ENCODE results near the gene SAMD10. TPM values are rescaled to one million over a fixed set of nuclear protein-coding genes. Genes with fewer than 3 reads are reported as not detected.

The SAMD10 gene
- total and polyA plus RNA-seq, 4 donors, result 0.74 to 3.4 (median 2.1) TPM

- peak; percentile 30 for TF ChIP-seq REST (IDR thresholded peaks at IDR 0.05)
- no peak for TF ChIP-seq GABPA (IDR thresholded peaks at IDR 0.05 in 1 of 2, conservative IDR thresholded peaks at IDR 0.05 in 1 of 2)
- TF ChIP-seq FOXA1 (IDR thresholded peaks at IDR 0.05), result no peak
- TF ChIP-seq NR2F2 (IDR thresholded peaks at IDR 0.05), result no peak
- peak; percentile 94 for TF ChIP-seq SP1 (IDR thresholded peaks at IDR 0.05)
- TF ChIP-seq FOXA2 (IDR thresholded peaks at IDR 0.05), result peak; percentile 25
- no peak for TF ChIP-seq ATF3 (IDR thresholded peaks at IDR 0.05)
- TF ChIP-seq RAD21 (IDR thresholded peaks at IDR 0.05), result no peak
- TF ChIP-seq JUND (IDR thresholded peaks at IDR 0.05), result peak in 1 of 2 donors; percentile 69
- TF ChIP-seq RXRA (IDR thresholded peaks at IDR 0.05), result peak; percentile 63 to 93
- TF ChIP-seq HNF4G (IDR thresholded peaks at IDR 0.05), result peak; percentile 71
- peak; percentile 70 for TF ChIP-seq YY1 (IDR thresholded peaks at IDR 0.05)
- TF ChIP-seq TAF1 (conservative IDR thresholded peaks at IDR 0.05), result peak; percentile 37
Observed at GRCh38 chr20:64024141-64024990, 44.9 kb upstream of the SAMD10 start (continued).

GRCh38 chr20:64023361-64024140, 44.1 kb upstream of the SAMD10 start:
- H3K27me3 ChIP-seq (ENCODE audit: control insufficient read depth in 4 of 4, insufficient read depth in 4 of 4, low read length in 3 of 4), result no peaks in the 10 kb centered on the region
- H3K4me3 ChIP-seq (ENCODE audit: low read depth in 1 of 3, low read length in 3 of 3), result no peak overlapping the region
- H3K27ac ChIP-seq (ENCODE audit: low read depth in 1 of 2, low read length in 2 of 2), result peak overlapping the region; percentile 68 to 93
- H3K36me3 ChIP-seq (ENCODE audit: control insufficient read depth in 4 of 4, insufficient read depth in 3 of 4, low read depth in 1 of 4, low read length in 3 of 4), result peaks cover 7 to 46% (median 28%) of the 10 kb centered on the region in 4 donors
- H3K9me3 ChIP-seq (ENCODE audit: control insufficient read depth in 4 of 4, low read length in 3 of 4), result no peaks in the 10 kb centered on the region
- peaks cover 15 to 34% (median 27%) of the 10 kb centered on the region in 4 donors for H3K4me1 ChIP-seq (ENCODE audit: control insufficient read depth in 4 of 4, insufficient read depth in 4 of 4, low read length in 3 of 4)
- 58% methylated on average over 15 of the region's 15 CpGs for WGBS
- TF ChIP-seq RXRA (IDR thresholded peaks at IDR 0.05) (peak; percentile 71 to 83), GABPA (IDR thresholded peaks at IDR 0.05 in 1 of 2, conservative IDR thresholded peaks at IDR 0.05 in 1 of 2) (no peak), ATF3 (IDR thresholded peaks at IDR 0.05) (no peak), EGR1 (IDR thresholded peaks at IDR 0.05; ENCODE audit: low read depth in 2 of 2) (no peak), TAF1 (conservative IDR thresholded peaks at IDR 0.05) (no peak), HNF4A (conservative IDR thresholded peaks at IDR 0.05) (peak in 1 of 2 donors; percentile 44)
- no peak overlapping the region for H3K9ac ChIP-seq (ENCODE audit: low read depth in 1 of 2, low read length in 2 of 2)
- DNase-seq (ENCODE audit: low spot score), result no peak
